ENCODE results near the gene GLOD5. TPM values are rescaled to one million over a fixed set of nuclear protein-coding genes. Genes with fewer than 3 reads are reported as not detected.

The GLOD5 gene
- total RNA-seq, 4 donors from 2014 or later = not detected

- no peak for DNase-seq (ENCODE audit: low spot score in 2 of 2)
- no peaks in the 10 kb centered on the region for H3K9me3 ChIP-seq
- H3K4me3 ChIP-seq = no peak overlapping the region
- no peaks in the 10 kb centered on the region for H3K27me3 ChIP-seq
- no peaks in the 10 kb centered on the region for H3K36me3 ChIP-seq
- H3K27ac ChIP-seq = no peak overlapping the region
- TF ChIP-seq, protein P1, sequence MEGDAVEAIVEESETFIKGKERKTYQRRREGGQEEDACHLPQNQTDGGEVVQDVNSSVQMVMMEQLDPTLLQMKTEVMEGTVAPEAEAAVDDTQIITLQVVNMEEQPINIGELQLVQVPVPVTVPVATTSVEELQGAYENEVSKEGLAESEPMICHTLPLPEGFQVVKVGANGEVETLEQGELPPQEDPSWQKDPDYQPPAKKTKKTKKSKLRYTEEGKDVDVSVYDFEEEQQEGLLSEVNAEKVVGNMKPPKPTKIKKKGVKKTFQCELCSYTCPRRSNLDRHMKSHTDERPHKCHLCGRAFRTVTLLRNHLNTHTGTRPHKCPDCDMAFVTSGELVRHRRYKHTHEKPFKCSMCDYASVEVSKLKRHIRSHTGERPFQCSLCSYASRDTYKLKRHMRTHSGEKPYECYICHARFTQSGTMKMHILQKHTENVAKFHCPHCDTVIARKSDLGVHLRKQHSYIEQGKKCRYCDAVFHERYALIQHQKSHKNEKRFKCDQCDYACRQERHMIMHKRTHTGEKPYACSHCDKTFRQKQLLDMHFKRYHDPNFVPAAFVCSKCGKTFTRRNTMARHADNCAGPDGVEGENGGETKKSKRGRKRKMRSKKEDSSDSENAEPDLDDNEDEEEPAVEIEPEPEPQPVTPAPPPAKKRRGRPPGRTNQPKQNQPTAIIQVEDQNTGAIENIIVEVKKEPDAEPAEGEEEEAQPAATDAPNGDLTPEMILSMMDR (IDR thresholded peaks at IDR 0.05) = no peak
- TF ChIP-seq EP300 (IDR thresholded peaks at IDR 0.05) (no peak), POLR2A (IDR thresholded peaks at IDR 0.05) (no peak)
- no peaks in the 10 kb centered on the region for H3K4me1 ChIP-seq
Measured at GRCh38 chrX:48728653-48729052, 32.9 kb upstream of the GLOD5 start.

- H3K9me3 ChIP-seq = no peaks in the 10 kb centered on the region
- no peaks in the 10 kb centered on the region for H3K36me3 ChIP-seq
- no peaks in the 10 kb centered on the region for H3K27me3 ChIP-seq
- TF ChIP-seq POLR2A (IDR thresholded peaks at IDR 0.05) (no peak), EP300 (IDR thresholded peaks at IDR 0.05) (no peak)
- TF ChIP-seq, protein P1 (IDR thresholded peaks at IDR 0.05) = no peak
- H3K4me1 ChIP-seq = peaks cover 0 to 16% (median 0%) of the 10 kb centered on the region in 4 donors
- 74 to 83% methylated on average over 1 of the region's 1 CpG for WGBS, 2 donors
- DNase-seq (ENCODE audit: low spot score in 2 of 2) = no peak
- peak overlapping the region in 2 of 4 donors; percentile 7 to 57 for H3K27ac ChIP-seq
- H3K4me3 ChIP-seq = peak overlapping the region in 1 of 4 donors; percentile 65
Measured at GRCh38 chrX:48736303-48736702, 25.2 kb upstream of the GLOD5 start.

DNA sequence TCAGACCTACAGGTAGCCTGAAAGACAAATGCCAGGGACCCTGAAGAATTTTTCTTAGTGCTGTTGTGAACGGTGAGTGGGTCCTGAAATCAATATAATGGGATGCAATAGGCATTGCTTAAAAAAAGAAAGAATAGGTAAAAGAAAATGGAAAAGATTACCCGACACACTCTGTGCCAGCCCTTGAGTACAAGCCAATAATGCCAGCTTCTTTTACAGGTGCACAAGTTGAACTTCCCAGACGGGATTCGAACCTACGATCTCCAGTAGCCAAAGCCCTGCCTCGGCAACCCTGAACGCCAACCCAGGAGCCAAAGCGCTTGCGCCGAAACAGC, 24.7 kb upstream of the GLOD5 start:
- peak overlapping the region in 2 of 4 donors; percentile 54 to 65 for H3K4me3 ChIP-seq
- no peaks in the 10 kb centered on the region for H3K9me3 ChIP-seq
- peaks cover 0 to 16% (median 0%) of the 10 kb centered on the region in 4 donors for H3K4me1 ChIP-seq
- TF ChIP-seq, protein P1 (IDR thresholded peaks at IDR 0.05) = no peak
- TF ChIP-seq EP300 (IDR thresholded peaks at IDR 0.05) = no peak
- TF ChIP-seq POLR2A (IDR thresholded peaks at IDR 0.05) = no peak
- no peak for DNase-seq (ENCODE audit: low spot score in 2 of 2)
- no peaks in the 10 kb centered on the region for H3K27me3 ChIP-seq
- 55% methylated on average over 10 of the region's 10 CpGs; no CpG with 5 or more reads in 1 of the 2 donors for WGBS, 2 donors
- H3K27ac ChIP-seq = peak overlapping the region in 3 of 4 donors; percentile 7 to 96 (median 57)
- no peaks in the 10 kb centered on the region for H3K36me3 ChIP-seq

GRCh38 chrX:48737213-48737938, 24.2 kb upstream of the GLOD5 start:
- H3K27me3 ChIP-seq = no peaks in the 10 kb centered on the region
- DNase-seq (ENCODE audit: low spot score in 2 of 2) = peak; percentile 73 to 80
- H3K27ac ChIP-seq = peak overlapping the region; percentile 76 to 96 (median 88)
- H3K4me3 ChIP-seq = peak overlapping the region; percentile 34 to 65 (median 50)
- H3K36me3 ChIP-seq = no peaks in the 10 kb centered on the region
- 0 to 46% methylated on average over 2 to 48 of the region's 48 CpGs for WGBS, 2 donors
- peaks cover 0 to 16% (median 0%) of the 10 kb centered on the region in 4 donors for H3K4me1 ChIP-seq
- TF ChIP-seq POLR2A (IDR thresholded peaks at IDR 0.05) = peak; percentile 18 to 61
- TF ChIP-seq EP300 (IDR thresholded peaks at IDR 0.05) = peak; percentile 42 to 82
- TF ChIP-seq, protein P1 (IDR thresholded peaks at IDR 0.05) = peak in 1 of 5 experiments; percentile 11
- H3K9me3 ChIP-seq = no peaks in the 10 kb centered on the region

DNA sequence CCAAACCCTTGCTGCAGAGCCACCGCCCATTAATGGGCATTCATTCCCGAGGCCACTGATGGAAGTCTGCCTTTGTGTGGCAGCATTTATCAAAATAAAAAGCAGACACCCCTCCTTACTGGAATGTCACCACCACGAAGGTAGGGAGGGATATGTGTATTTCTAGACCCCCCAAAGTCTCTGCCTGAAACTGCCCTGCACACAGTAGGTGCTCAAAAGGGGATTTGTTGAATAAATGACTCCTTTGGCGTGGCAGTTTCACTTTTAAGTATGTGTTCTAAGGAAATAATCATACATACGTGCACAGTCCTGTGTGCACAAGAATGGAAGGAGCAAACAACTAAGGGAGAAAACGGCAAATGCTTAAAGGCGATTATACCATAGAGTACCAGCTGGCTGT, 23.6 kb upstream of the GLOD5 start:
- Histone ChIP-seq H3K9me3 (no peaks in the 10 kb centered on the region), H3K36me3 (no peaks in the 10 kb centered on the region), H3K4me1 (peaks cover 0 to 16% (median 0%) of the 10 kb centered on the region in 4 donors), H3K27me3 (no peaks in the 10 kb centered on the region), H3K4me3 (peak overlapping the region; percentile 34 to 65 (median 50)), H3K27ac (peak overlapping the region; percentile 76 to 96 (median 88))
- DNase-seq (ENCODE audit: low spot score in 2 of 2) = no peak
- WGBS, 2 donors = 38 to 43% methylated on average over 4 to 7 of the region's 7 CpGs
- TF ChIP-seq POLR2A (IDR thresholded peaks at IDR 0.05) (no peak), EP300 (IDR thresholded peaks at IDR 0.05) (no peak)
- TF ChIP-seq, protein P1 (IDR thresholded peaks at IDR 0.05) = no peak
